Upper lobe of right lung (tissue), 1 donor: Measurements from ENCODE around the gene WFDC1. TPM values are rescaled to one million over a fixed set of nuclear protein-coding genes. Genes with fewer than 3 reads are reported as not detected.
"Not testable (repeated sequence)": the region's sequence is repeated elsewhere in the genome, so short reads cannot be mapped to it uniquely, and the experiment has no call there.

ENCODE experiments used
- ATAC-seq: fragments of 200-7000 bp; cut with Tn5 transposase; one replicate; pipeline ENCODE4 v1.9.1; 2020; ENCODE audit warnings: mild to moderate bottlenecking, moderate library complexity
- DNase-seq: peaks from one replicate; pipeline ENCODE4 v3.0.0-alpha.2; 2020
- H3K27ac ChIP-seq: fragments of 200-600 bp; one replicate; pipeline ENCODE4 v1.8.0; 2022
- H3K27me3 ChIP-seq: fragments of 200-600 bp; one replicate; pipeline ENCODE4 v1.8.0; 2022; ENCODE audit warnings: mild to moderate bottlenecking
- H3K36me3 ChIP-seq: fragments of 200-600 bp; one replicate; pipeline ENCODE4 v1.8.0; 2022
- H3K4me1 ChIP-seq: fragments of 200-600 bp; one replicate; pipeline ENCODE4 v1.8.0; 2022
- H3K4me3 ChIP-seq: fragments of 200-600 bp; one replicate; pipeline ENCODE4 v1.8.0; 2022; ENCODE audit warnings: mild to moderate bottlenecking
- H3K9me3 ChIP-seq: fragments of 200-600 bp; one replicate; pipeline ENCODE4 v1.8.0; 2022
- intact Hi-C: fragments of 100-400 bp; cut with DNase I; formaldehyde crosslinking; loops from one replicate; pipeline ENCODE4 v1.11.0; 2022
- total RNA-seq: library from RNA; stranded (reverse); fragmentation: NEBNext Ultra II Directional; extraction: Animal tissue kit (Norgen Biotek cat#: 25700); gene quantifications from one replicate; pipeline ENCODE4 v1.2.1, GENCODE V29; 2021
- TF ChIP-seq, protein P1 (sequence below): fragments of 200-600 bp; IDR thresholded peaks from one replicate; pipeline ENCODE4 v1.8.0; 2022; ENCODE audit warnings: antibody characterized with exemption
- donor health status: DM: no; HTN: yes; CAD: no; lungs with severe emphysema.

The WFDC1 gene
- total RNA-seq, 1 donor from 2014 or later: 26.0 TPM

GRCh38 chr16:84339766-84340165 is 45.1 kb downstream of the WFDC1 start:
- ATAC-seq (no peak), DNase-seq (peak; percentile 46)
- intact Hi-C loops: no loop called here
- H3K27ac ChIP-seq: no peak overlapping the region
- H3K9me3 ChIP-seq: no peaks in the 10 kb centered on the region
- no peaks in the 10 kb centered on the region for H3K4me1 ChIP-seq
- H3K36me3 ChIP-seq: no peaks in the 10 kb centered on the region
- H3K4me3 ChIP-seq: no peak overlapping the region
- TF ChIP-seq, protein P1, sequence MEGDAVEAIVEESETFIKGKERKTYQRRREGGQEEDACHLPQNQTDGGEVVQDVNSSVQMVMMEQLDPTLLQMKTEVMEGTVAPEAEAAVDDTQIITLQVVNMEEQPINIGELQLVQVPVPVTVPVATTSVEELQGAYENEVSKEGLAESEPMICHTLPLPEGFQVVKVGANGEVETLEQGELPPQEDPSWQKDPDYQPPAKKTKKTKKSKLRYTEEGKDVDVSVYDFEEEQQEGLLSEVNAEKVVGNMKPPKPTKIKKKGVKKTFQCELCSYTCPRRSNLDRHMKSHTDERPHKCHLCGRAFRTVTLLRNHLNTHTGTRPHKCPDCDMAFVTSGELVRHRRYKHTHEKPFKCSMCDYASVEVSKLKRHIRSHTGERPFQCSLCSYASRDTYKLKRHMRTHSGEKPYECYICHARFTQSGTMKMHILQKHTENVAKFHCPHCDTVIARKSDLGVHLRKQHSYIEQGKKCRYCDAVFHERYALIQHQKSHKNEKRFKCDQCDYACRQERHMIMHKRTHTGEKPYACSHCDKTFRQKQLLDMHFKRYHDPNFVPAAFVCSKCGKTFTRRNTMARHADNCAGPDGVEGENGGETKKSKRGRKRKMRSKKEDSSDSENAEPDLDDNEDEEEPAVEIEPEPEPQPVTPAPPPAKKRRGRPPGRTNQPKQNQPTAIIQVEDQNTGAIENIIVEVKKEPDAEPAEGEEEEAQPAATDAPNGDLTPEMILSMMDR: no peak
- no peaks in the 10 kb centered on the region for H3K27me3 ChIP-seq

- intact Hi-C loops: no loop called here
- Histone ChIP-seq H3K4me1 (no peaks in the 10 kb centered on the region), H3K36me3 (no peaks in the 10 kb centered on the region), H3K27me3 (no peaks in the 10 kb centered on the region), H3K9me3 (no peaks in the 10 kb centered on the region), H3K27ac (no peak overlapping the region), H3K4me3 (no peak overlapping the region)
- TF ChIP-seq, protein P1: peak; percentile 26
- ATAC-seq (peak; percentile 95), DNase-seq (peak; percentile 88)
Observed at GRCh38 chr16:84340325-84341040, 45.8 kb downstream of the WFDC1 start.

DNA sequence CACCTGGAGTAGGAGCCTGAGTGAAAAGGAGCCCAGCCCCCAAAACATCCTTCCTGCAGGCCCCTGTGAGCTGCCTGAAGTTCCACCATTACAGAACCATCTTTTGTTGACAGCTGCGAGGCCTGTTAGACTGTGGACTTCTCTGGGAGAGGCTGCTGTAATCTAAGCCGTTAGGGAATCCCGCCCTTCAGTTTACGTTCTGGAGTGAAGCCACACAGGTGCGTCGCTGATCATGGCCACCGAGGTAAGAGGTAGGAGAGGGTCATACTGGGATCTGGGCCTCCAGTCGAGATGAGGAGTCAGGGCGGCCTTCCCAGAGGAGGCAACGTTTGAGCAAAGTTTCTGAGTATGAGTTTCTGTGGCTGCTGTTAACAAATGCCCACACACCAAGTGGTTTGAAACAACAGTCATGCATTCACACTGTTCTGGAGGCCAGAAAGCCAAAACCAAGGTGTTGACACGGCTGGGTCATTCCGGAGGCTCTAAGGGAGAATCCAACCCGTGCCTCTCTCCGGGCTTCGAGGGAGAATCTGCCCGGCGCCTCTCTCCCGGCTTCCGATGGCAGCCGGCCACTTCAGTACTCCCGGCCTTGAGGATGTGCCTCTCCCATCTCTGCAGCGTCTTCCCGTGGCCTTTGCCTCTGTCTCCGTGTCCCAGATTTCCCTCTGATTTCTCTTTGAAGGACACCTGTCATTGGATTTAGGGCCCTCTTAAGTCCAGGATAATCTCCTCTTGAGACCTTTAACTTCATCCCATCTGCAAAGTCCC is 47.0 kb downstream of the WFDC1 start:
- Histone ChIP-seq H3K4me1 (no peaks in the 10 kb centered on the region), H3K27ac (no peak overlapping the region), H3K4me3 (no peak overlapping the region), H3K9me3 (no peaks in the 10 kb centered on the region), H3K27me3 (no peaks in the 10 kb centered on the region), H3K36me3 (no peaks in the 10 kb centered on the region)
- intact Hi-C loops: no loop called here
- TF ChIP-seq, protein P1: no peak
- ATAC-seq (no peak), DNase-seq (peak; percentile 33)

GRCh38 chr16:84343800-84344199 is 49.1 kb downstream of the WFDC1 start:
- H3K4me3 ChIP-seq, H3K4me1 ChIP-seq, H3K27me3 ChIP-seq, H3K27ac ChIP-seq, intact Hi-C loops, H3K9me3 ChIP-seq, ATAC-seq, H3K36me3 ChIP-seq: not testable (repeated sequence)
- DNase-seq: peak; percentile 18

- Histone ChIP-seq H3K4me1 (no peaks in the 10 kb centered on the region), H3K36me3 (no peaks in the 10 kb centered on the region), H3K27ac (no peak overlapping the region), H3K9me3 (no peaks in the 10 kb centered on the region), H3K4me3 (no peak overlapping the region), H3K27me3 (no peaks in the 10 kb centered on the region)
- DNase-seq (peak; percentile 21), ATAC-seq (no peak)
- intact Hi-C loops: no loop called here
- TF ChIP-seq, protein P1: no peak
Observed at GRCh38 chr16:84344781-84345180, 50.1 kb downstream of the WFDC1 start.

GRCh38 chr16:84347161-84347560 is 52.5 kb downstream of the WFDC1 start:
- ATAC-seq (no peak), DNase-seq (peak; percentile 43)
- no peaks in the 10 kb centered on the region for H3K9me3 ChIP-seq
- no peaks in the 10 kb centered on the region for H3K36me3 ChIP-seq
- TF ChIP-seq, protein P1: no peak
- no peak overlapping the region for H3K4me3 ChIP-seq
- intact Hi-C loops: no loop called here
- no peaks in the 10 kb centered on the region for H3K27me3 ChIP-seq
- no peaks in the 10 kb centered on the region for H3K4me1 ChIP-seq
- H3K27ac ChIP-seq: no peak overlapping the region
